Lung microvascular endothelial cell (primary cell): ENCODE results near the gene KRTAP9-7. TPM values are rescaled to one million over a fixed set of nuclear protein-coding genes. Genes with fewer than 3 reads are reported as not detected.

Source experiments
- DNase-seq, 2 donors: peaks; one replicate each; pipeline versions ENCODE4 v3.0.0 to v3.0.0-alpha.2; 2010; ENCODE audit warnings: low read depth in 2 of 2
- total RNA-seq: library from RNA; depleted of rRNA; stranded (reverse); fragments of >200 nt; gene quantifications from 2 replicates; pipeline ENCODE4 v1.2.1, GENCODE V29; 2014

The KRTAP9-7 gene
- total RNA-seq, 1 donor from 2014 or later = not detected

- DNase-seq = no peak
Measured at GRCh38 chr17:41271858-41272257, 3.6 kb upstream of the KRTAP9-7 start.

DNA sequence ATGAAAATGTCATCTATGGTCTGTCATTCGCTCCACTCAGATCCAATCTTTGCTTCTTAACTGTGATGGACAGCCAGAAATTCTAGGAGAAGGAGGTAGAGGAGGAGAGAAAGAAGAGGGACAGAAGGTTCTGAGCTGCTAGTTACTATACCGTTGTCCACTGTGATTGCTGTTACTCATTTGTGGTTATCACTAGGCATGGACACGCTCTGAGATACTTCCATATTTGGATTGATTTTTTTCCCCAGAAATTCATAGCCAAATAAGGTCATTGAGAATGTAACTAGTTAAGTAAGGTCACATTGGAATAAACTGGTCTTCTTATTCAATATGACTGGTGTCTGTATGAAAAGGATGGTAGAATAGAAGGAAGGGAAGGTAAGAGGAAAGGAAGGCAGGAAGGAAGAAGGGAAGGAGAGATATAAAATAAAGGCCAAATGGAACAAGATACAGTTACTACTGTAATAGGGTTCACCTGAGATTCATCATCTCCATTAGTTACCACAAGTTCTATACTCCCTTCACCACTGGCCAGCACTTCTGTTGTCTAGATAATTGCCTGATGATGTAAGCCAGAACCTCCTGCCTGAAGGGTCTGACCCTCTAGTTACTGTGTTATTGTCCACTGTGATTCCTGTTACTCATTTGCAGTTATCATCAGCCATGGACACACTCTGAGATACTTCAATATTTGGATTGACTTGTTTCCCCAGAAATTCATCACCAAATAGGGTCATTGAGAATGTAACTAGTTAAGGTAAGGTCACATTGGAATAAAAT, 2.9 kb downstream of the KRTAP9-7 start:
- no peak for DNase-seq

DNA sequence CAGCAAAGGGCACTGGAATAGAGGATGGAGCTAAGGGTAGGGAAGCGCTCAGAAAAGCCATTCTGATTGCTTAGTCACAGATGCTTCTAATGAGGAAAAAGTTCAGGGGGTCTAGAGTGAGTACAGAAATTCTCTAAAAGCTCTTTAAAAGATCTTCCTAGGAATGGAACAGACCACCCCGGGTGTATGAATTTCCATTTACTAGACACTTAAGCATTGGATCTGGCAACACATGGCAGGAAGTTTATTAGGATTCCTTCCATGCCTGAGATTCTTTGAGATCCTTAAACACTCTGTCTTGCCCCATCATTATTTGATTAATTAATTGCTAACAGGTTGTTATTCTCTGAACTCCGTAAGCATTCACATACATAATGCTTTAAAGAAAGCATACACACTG, 8.5 kb downstream of the KRTAP9-7 start:
- no peak for DNase-seq

GRCh38 chr17:41284546-41284945, 9.0 kb downstream of the KRTAP9-7 start:
- DNase-seq = no peak

DNA sequence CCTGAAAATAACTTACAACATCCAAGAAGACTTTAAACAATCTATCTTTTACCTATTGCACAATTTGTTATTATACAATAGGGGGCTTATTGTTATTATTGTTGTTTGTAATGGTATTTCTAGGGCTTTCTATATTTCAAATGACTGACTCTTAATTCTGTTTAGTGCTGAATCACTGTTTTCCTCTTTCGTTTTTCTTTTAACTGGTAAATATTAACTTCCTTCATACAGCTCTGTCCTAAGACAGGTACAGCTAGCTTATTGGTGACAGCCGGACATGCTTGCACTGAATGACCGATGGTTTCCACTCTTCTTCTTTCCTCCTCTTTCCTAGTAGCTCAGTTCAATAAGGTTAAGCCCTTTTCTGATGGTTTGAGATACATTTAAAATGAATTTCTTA, 11.6 kb downstream of the KRTAP9-7 start:
- DNase-seq = no peak

DNA sequence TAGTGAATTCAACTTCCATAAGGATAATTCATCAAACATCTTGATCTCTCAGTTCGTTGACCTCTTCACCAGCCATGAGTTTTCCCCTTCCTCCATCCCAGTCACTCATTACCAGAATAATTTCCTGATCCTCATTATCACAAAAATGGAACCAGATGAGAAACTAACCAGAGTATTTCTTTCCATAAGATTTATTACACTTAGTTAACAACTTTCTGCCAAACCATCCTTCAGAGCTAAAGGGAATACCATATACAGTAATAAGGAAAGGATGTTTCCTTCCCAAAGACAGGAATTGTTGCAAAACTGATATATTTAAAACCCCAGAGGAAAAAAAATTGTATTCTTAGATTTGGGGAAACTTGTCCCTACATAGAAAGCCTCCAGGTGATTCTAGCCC, 18.5 kb downstream of the KRTAP9-7 start:
- no peak for DNase-seq

DNA sequence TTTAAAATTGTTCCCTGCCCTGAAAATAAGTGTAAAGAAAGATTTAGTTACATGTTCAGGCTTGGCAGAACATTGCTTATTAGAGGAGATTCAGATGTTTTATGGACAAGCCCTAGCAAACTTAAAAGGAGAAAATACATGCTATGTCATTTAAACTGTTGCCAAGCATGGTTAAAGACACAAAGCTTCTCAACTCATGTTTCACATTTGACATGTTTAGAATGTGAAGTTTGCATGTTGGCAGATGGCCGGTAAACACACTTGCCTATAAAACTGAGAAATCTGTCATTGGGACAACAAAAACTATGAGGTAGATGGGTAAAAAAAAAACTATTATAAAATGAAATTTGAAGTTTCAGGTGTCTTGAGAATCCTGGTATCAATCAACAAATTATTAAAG, 21.3 kb downstream of the KRTAP9-7 start:
- no peak for DNase-seq

- DNase-seq = no peak
Measured at GRCh38 chr17:41298458-41299135, 23.1 kb downstream of the KRTAP9-7 start.

- no peak for DNase-seq
Measured at GRCh38 chr17:41301204-41301790, 25.8 kb downstream of the KRTAP9-7 start.

GRCh38 chr17:41301916-41302901, 26.7 kb downstream of the KRTAP9-7 start, which contains the start of gene KRTAP29-1:
KRTAP29-1 (minus strand) TSS chr17:41302851; CDS start chr17:41302851, 0 bp downstream.
- no peak for DNase-seq

- no peak for DNase-seq
Measured at GRCh38 chr17:41302981-41303380, 27.5 kb downstream of the KRTAP9-7 start.

GRCh38 chr17:41304091-41304490, 28.6 kb downstream of the KRTAP9-7 start:
- DNase-seq = no peak

DNA sequence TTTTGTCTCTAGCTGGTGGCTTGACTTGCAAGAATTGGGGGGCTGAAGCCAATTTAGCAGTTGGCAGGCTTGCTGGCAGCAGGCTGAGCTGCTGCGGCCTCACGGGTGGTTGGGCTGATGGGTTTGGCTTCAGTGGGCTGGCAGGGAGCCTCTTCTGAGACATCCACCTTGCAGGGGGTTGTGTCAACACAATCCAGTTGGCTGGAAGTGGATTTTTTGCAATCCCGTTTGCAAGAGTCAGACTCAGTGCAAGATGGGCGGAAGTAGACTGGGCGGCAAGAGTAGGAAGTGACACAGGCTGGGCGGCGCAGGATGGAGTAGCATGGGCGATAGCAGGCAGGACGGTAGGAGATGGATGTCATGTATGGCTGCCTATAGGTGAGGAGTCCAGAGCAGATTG, 32.1 kb downstream of the KRTAP9-7 start:
- DNase-seq = no peak

- no peak for DNase-seq
Measured at GRCh38 chr17:41308251-41308917, 32.9 kb downstream of the KRTAP9-7 start.

- no peak for DNase-seq
Measured at GRCh38 chr17:41308918-41309359, 33.4 kb downstream of the KRTAP9-7 start, which contains the start of gene KRTAP16-1. KRTAP16-1 (minus strand) TSS chr17:41309309; CDS start chr17:41309253, 56 bp downstream.

DNA sequence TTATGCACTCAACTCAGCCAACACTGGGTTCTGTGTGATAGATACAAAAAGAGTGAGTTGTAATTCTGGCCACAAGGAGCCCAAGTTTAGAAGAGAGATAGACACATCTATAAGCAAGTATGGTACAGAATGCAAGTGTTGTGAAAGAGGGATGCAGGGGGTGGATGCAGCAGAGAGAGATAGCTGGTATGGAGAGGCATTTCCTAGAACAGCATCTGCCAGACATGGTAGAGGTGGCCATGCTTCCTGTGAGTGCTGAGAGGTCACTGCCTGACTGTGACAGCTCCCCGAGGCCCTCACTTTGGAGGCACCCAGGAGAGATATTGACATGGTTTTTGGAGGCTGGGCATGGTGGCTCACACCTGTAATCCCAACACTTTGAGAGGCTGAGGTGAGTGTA, 35.6 kb downstream of the KRTAP9-7 start:
- no peak for DNase-seq

GRCh38 chr17:41315204-41315794, 39.8 kb downstream of the KRTAP9-7 start, which contains the start of gene KRTAP17-1:
KRTAP17-1 (minus strand) TSS chr17:41315710; CDS start chr17:41315650, 60 bp downstream.
- no peak for DNase-seq

DNA sequence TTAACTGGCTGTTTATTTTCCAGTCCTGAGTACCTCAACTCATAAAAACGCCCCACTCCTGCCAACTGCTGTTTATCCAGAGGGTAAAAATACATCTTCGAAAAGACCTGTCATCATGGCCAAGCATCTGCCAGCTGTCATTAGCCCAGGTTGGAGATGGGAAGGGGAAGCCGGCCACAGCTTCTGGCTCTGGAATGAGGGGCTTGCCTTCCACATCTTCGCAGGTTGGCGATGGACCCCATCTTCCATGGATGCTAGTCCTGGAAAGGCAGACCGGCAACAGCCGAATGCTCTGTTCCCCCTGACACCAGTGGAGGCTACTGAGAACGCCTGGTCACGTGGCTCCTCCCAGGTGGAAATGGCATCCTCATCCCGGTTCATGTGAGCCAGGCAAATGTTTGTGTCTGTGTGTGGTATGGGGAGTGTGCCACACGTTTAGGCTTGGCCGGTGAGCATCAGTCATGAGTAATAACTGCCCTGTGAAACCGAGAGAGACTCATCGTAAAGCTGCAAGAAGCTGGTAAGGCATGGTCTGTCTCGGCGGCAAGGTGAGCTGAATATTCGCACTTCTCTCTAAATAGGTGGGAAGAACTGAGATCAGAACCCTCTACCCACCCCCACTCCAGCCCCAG, 40.4 kb downstream of the KRTAP9-7 start:
- DNase-seq = no peak

- DNase-seq = no peak
Measured at GRCh38 chr17:41318231-41318630, 42.7 kb downstream of the KRTAP9-7 start.
